HG02840 (cell line): Measurements from ENCODE around the gene EEIG2.

Source experiments
- ATAC-seq: cut with Tn5 transposase; IDR thresholded peaks from one replicate; pipeline ENCODE4 v1.9.1; 2021; ENCODE audit warnings: mild to moderate bottlenecking, moderate library complexity, moderate number of reproducible peaks; ENCODE audit not compliant: unreplicated experiment, low FRiP score

EEIG2 gene

DNA sequence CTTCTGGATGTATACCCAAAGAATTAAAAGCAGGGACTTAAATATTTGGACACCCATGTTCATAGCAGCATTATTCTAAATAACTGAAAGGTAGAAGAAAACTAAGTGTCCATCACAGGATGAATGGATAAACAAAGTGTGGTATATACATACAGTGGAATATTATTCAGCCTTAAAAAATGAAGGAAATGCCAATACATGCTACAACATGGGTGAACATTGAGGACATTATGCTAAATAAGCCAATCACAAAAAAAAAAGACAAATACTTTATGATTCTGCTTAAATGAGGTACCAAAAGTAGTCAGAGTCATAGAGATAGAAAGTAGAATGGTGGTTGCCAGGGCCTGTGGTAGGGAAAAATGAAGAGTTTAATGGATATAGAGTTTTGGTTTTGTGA lies 14.1 kb downstream of the EEIG2 start:
- no peak for ATAC-seq

DNA sequence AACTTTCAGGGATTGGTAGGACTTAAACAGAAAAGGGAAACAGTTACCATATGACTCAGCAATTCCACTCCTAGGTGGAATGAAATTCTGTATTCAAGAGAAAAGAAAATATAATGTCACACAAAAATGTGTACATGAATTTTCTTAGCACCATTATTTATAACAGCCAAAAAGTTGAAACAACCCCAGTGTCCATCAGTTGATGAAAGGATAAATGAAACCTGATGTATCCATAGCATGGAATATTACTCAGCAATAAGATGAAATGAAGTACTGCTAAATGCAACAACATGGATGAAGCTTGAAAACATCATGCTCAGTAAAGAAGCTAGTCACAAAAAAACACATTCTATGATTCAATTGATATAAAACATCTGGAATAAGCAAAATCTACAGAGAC lies 15.5 kb downstream of the EEIG2 start:
- no peak for ATAC-seq

DNA sequence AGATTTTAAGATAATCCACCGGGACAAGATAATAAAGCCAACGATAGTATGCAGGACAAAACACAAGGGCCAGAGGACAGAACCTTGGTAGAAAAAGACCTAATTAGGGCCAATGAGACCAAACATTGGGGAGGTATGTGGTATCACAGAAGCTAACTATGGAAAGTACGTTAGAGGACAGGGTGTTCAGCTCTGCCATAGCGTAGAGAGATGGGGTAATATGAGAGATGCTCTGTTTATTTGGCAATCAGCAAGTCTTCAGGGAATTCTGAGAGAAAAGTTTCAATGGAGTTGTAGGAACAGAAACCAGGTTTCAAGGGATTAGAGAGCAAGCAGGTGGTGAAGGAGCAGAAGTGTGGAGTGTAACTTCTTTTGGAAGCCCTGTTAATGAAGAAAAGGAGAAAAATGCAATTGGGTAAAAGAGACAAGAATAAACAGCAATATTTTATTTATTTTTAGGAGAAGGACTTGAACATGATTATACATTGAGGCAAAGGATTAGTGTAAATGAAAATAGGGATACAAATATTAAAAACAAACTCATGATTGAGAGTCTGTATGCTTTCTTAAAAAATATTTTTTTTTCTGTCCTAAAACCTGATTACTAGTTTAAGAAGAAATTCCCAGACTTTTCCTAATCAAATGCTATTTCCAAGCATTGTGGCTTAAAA lies 24.0 kb downstream of the EEIG2 start:
- ATAC-seq = no peak

DNA sequence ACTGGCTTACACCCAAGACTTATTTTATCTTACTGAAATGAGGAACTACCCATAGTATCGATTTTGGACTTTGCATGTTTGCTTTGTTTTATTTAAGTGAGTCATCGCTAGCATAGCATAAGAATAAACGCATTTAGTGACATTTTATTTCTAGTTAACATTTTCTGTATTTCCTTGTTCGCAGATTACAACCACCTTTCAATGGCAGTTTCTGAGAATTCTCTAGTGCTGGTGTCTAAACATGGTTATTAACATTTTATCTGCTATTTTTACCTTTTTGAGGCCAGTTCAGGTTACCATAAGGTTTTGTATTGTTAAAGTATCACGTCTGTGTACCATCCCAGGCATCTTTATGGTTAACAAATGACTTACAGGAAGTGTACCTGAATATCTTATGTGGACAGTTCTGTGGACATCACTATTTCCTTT lies 24.5 kb downstream of the EEIG2 start:
- ATAC-seq = no peak

DNA sequence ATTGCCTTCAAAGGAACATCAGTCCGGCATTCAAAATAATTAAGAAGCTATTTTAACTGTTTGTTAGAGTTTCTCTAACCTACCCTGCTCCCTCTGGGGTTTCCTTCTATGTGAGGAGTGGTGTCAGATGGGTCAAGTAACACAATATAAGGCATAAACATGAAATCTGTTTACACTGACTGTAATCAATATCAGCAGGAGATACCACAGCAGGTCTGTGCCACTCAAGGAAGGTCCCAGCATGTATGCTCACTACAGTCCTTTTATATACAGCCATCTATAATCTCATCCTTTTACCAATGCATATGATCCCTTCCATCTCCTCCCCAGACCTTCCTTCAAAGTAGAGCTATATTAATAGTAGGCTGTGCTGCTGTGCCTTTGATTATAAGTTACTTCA lies 25.4 kb downstream of the EEIG2 start:
- no peak for ATAC-seq

DNA sequence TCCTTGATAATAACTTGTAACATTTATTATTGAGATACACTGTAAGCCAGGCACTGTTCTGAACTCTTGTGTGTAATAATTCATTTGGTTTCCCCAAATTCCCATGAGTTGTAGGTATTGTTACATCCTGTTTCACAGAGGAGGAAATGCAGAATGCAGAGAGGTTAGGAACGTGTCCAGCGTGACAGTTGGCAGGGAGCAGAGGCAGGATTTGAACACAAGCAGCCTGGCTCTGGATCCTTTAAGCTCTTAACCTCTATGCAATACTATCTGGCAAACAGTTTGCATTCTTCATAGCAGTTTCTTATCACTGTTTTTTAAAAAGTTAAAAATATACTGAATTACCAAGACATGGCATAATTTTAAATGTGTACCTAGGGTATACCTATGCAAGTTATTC lies 30.5 kb downstream of the EEIG2 start:
- ATAC-seq = no peak

DNA sequence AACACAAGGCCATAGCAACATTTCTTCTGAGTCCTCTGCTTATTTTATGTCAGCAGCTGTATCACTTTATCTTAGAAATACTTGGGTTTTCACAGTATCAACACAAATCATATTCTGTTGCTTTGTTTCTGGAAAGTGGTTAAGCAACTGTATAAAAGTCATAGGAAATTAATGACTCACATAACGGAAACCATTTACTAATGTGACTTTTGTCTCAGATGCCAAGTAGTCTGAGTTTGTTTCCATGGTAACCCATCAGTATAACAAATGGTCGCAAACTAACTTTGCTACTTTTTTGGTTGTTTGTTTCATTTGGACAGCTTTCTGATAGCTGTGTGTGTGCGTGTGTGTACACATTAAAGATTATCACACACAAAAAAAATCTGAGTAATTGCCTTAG lies 31.1 kb downstream of the EEIG2 start:
- no peak for ATAC-seq

DNA sequence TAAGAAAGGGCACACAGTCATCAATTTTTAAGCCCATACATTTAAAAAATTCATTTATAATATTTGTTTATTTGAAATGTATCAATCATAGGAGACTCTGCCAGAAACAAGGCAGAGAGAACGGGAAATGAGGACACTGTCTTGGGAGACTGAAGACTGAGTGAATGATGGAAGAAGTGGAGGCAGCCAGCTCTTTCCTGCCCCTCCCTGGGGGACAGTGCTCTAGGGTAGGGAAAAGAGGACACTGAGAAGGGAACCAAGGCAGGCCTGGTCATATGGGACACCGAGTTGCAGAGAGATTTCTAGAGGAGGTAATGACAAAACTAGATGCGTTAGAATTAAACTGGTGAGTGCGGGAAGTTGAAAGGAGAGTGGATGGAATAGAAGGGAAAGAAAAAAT lies 31.6 kb downstream of the EEIG2 start:
- ATAC-seq = no peak

DNA sequence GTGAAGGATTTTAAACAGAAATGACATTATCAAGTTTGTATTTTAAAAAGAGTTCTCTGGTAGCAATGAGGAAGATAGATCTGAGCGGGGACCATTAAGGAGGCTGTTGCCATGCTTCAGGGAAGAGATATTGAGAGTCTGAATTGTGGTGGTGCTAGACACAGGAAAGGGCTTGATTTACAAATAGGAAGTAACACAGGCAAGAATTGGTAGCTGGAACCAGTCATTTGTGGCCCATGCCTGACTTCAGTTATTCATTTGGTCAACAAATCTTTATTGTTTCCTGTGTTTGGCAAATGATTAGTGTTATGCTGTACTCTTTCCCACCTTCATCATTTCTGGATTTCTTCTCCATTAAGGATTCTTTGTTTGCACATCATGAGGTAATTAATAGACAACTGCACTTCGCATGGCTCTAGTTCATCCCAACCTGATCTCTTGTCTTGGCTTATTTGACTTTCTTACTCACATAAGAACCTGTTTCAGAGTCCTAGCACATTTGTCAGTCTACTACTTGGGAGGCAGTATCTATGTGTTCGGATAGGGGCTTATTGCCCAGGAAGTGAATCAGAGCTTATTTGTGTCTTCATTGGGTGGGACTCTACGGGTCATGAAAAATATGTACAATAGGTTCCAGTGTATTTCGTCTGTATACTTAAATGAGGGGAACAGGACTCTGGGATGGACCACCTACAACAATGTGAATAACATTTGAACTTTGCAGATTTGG lies 32.3 kb downstream of the EEIG2 start:
- no peak for ATAC-seq

DNA sequence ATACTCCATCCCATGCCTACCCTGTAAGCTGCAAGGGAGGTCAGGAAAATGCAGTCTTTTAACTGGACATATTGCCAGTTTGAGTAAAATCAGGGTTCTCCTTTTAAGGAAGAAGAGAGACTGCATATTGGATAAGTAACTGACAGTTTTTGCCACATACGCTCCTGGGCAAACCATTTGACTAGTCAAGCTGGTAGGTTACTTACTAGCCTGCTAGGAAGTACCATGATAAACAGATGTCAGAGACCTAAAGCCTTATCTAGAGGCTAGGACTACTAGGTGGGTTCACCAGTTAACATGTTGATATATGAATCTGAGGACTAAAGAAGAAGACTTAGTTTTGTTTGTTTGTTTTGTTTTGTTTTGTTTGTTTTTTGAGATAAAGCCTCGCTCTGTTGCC lies 33.5 kb downstream of the EEIG2 start:
- ATAC-seq = no peak

DNA sequence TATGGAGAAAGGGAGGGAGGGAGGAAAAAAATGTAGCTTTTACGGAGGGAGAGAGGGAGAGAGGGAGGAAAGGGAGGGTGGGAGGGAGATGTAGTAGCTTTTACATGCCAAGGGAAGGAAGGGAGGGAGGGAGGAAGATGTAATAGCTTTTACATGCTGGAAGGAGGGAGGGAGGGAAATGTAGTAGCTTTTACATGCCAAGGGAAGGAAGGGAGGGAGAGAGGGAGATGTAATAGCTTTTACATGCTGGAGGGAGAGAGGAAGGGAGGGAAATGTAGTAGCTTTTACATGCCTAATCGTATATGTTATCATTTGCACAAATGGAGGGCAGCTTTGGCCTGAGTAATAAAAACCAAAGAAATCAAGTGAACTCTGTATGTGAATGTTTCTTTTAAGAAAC lies 35.6 kb downstream of the EEIG2 start:
- ATAC-seq = no peak

DNA sequence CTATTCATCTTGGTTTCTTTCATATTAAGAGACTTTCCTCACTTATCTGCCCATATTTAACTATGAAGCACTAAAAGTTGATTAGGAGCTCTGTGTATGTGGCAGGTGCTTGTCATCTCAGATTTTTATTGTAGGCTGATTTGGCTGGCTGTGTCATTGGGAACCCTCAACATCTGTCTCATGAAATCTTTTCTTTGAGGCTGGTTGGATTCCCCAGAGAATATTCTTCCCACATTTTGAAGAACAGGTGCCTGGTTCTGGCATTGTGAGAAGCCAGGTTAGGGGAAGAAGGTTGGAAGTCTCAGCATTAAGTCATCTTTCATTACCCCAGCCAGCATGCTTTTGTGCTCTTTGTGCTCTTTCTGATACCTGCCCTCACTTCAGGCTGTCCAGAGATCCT lies 37.1 kb downstream of the EEIG2 start:
- ATAC-seq = no peak

DNA sequence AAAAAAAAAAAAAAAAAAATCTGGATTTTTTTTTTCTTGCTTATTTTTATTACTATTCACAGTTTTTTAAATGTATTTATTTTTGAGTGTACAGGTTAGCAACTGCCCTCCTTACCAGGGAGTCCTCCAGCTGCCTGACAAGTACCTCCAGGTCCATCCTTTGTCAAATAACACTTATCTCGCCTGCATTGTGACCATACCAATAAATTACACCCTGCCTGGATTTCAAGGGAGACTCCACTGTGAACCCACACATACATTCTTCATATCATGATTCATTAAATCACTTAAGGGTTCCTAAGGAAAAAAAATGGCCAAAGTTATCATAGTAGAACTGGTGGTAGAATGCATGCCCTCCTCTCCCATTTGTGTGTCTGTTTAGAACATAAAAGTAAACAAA lies 38.4 kb downstream of the EEIG2 start:
- no peak for ATAC-seq

DNA sequence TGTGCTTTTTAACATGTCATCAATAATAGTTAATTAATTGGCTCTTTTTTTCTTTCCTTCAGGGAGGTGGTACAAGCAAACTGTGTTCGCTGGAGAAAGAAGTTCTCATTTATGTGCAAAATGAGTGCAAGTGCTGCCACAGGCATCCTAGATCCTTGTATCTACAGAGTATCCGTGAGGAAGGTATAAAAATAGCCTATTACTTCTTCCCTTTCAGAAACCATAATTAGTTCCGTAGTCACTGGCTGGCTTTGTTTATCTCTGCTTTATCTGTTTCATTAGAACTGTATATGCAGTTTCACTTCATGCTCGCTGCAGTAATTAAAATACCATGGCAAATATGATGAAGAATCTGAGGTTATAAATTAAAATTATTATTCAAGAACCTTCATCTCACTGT lies 40.6 kb downstream of the EEIG2 start:
- ATAC-seq = no peak

DNA sequence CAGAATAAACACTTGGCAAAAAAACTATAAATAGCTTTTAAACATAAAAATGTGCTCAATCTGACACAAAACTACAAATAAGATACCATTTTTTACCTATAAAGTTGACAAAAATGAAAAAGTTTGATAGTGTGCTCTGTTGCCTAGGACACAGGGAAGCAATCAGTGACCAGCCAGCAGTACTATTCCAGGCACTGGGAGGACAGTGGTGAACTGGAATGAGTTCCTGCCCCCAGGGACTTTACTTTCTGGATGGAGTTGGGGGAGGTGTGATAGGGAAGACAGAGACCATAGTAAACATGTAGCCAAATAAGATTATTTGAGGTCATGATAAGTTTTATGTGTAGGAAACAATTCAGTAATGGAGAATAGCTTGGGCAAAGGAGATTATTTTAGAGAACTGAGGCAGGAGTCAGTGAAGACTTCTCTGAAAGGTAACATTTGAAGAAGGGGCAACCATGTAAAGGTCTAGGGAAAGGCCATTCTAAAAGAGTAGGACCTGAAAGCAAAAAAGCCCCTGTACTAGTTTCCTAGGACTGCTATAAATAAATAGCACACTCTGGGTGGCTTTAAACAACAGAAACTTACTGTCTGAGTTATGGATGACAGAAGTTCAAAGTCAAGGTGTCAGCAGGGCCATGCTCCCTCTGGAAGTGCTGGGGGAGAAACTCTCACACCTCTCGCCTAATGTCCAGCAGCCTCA lies 42.0 kb downstream of the EEIG2 start:
- ATAC-seq = no peak

DNA sequence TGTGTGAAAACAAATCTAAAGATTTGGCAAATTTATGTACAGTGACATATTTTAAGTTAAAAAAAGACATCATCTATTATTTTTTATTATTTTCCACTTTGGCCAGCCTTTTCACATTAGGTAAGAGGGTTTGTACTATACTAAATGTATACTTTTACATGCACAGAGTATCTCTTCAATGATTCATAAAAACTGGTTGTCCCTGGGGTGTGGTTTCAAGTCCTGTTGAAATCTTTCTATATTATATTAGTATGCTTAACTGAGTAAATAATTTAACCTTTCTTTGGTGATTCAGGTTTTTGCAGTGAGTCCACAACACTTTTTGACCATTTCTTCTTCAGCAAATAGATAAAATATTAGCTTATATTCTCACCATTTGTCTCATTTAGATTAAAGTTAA lies 45.7 kb downstream of the EEIG2 start:
- ATAC-seq = no peak

DNA sequence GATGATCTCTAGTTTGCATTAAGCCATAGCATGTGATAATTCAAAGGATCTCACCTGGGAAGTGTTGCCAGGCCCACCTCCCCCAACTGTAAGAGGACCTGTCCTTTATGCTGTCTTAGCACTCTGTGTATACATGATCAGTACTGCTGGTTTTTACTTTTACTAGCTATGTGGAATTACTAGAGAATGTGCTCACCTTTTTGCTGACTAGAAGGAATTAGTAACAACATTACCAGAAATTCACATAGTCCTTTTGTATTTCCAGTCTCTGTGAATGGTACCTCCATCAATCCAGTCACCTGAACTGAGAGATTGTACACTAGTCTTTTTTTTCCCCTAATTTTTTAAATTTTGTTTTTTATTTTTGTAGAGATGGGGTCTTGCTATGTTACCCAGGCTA lies 46.6 kb downstream of the EEIG2 start:
- no peak for ATAC-seq

DNA sequence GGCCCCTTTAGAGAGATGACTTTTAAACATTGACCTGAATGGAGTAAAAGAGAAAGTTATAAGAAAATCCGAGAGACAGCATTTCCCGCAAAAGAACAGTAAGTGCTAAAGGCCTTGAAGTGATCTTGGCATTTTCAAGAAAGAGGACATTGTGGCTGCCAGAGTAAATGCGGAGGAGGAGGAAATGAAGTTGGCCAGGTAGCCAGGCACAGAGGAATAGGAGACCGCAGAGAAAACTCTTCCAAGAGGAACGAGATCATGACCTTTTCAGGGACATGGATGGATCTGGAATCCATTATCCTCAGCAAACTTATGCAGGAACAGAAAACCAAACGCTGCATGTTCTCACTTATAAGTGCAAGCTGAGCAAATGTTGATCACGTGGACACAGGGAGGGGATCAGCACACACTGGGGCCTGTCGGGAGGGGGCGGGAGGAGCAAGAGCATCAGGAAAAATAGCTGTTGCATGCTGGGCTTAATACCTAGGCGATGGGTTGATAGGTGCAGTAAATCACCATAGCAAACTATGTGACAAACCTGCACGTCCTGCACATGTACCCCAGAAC lies 49.7 kb downstream of the EEIG2 start:
- no peak for ATAC-seq
